ENCODE measurements around the gene ZBED6.
"Not testable (repeated sequence)": the region's sequence is repeated elsewhere in the genome, so short reads cannot be mapped to it uniquely, and the experiment has no call there.

The ZBED6 gene

DNA sequence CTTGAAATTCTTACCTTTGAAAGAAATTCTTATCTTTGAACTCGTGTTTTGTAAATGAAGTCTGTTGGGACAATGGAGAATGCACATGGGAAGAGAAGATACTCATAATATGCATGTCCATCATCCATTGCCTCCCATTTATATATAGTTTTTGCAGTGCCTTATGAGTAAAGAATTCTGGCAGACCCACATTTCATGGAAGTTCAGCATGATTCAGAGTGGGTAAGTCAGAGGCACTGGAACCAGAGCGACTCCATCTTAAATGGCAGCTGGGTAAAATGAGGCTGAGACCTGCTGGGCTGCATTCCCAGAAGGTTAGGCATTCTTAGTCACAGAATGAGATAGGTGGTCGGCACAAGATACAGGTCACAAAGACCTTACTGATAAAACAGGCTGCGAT, 16.6 kb upstream of the ZBED6 start:
- H3K4me3 ChIP-seq (ENCODE audit: control insufficient read depth, low read depth, low read length): no peak overlapping the region
- no peak for DNase-seq (ENCODE audit: low read depth)
- TF ChIP-seq, protein P1, sequence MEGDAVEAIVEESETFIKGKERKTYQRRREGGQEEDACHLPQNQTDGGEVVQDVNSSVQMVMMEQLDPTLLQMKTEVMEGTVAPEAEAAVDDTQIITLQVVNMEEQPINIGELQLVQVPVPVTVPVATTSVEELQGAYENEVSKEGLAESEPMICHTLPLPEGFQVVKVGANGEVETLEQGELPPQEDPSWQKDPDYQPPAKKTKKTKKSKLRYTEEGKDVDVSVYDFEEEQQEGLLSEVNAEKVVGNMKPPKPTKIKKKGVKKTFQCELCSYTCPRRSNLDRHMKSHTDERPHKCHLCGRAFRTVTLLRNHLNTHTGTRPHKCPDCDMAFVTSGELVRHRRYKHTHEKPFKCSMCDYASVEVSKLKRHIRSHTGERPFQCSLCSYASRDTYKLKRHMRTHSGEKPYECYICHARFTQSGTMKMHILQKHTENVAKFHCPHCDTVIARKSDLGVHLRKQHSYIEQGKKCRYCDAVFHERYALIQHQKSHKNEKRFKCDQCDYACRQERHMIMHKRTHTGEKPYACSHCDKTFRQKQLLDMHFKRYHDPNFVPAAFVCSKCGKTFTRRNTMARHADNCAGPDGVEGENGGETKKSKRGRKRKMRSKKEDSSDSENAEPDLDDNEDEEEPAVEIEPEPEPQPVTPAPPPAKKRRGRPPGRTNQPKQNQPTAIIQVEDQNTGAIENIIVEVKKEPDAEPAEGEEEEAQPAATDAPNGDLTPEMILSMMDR (IDR thresholded peaks at IDR 0.05; ENCODE audit: control insufficient read depth, insufficient read depth, low read depth, low read length, missing control alignments): no peak

DNA sequence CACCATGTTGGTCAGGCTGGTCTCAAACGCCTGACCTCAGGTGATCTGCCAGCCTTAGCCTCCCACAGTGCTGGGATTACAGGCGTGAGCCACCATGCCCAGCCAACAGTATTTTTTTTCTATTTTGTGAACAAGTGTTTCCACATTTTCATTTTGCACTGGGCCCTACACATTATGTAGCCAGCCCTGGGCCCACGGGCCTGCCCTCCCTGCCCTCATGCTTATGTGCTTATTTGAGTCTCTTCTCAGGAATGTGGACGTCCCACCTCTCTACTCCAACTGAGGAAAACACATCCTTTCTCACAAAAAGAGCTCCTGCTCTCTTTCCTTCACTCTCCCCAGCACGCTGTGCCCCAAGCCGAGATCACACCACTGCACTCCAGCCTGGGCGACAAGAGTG, 13.5 kb upstream of the ZBED6 start:
- H3K4me3 ChIP-seq (ENCODE audit: control insufficient read depth, low read depth, low read length): no peak overlapping the region
- no peak for DNase-seq (ENCODE audit: low read depth)
- TF ChIP-seq, protein P1 (IDR thresholded peaks at IDR 0.05; ENCODE audit: control insufficient read depth, insufficient read depth, low read depth, low read length, missing control alignments): no peak

DNA sequence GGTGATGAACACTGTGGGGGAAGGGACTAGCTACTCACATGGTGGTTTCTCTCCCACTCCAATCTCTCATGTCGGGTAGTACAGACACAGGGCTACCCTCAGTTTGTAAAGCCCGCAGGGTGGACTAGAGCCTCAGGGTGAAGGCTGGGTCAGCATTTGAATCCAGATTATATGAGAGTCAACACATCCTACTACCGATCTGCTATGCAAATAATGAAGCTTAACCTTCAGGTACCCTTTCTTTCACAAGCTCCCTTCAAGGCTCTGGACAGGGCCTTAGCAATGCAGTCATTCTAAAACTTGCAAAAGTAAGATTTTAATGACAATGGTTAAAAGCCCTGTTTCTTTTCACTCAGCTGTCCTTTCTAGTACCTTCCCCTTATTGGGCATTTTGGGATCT, 5.5 kb upstream of the ZBED6 start:
- no peak overlapping the region for H3K4me3 ChIP-seq (ENCODE audit: control insufficient read depth, low read depth, low read length)
- TF ChIP-seq, protein P1 (IDR thresholded peaks at IDR 0.05; ENCODE audit: control insufficient read depth, insufficient read depth, low read depth, low read length, missing control alignments): no peak
- no peak for DNase-seq (ENCODE audit: low read depth)

DNA sequence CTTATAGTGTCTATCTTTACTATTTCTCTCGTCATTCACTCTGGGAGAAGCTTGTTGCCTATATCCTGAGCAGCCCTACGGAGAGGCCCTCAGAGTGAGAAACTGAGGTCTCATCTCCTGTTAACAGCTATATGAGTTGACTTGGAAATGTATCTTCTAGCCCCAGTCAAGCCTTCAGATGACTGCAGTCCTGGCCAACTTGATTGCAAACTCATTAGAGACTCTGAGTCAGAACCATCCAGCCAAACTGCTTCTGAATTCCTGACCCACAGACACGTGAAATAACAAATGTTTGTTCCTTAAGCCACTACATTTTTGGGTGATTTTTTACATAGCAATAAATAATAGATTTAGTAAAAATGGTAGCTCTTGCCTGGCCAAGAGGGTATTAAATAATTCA, 3.9 kb upstream of the ZBED6 start:
- no peak overlapping the region for H3K4me3 ChIP-seq (ENCODE audit: control insufficient read depth, low read depth, low read length)
- TF ChIP-seq, protein P1 (IDR thresholded peaks at IDR 0.05; ENCODE audit: control insufficient read depth, insufficient read depth, low read depth, low read length, missing control alignments): no peak

DNA sequence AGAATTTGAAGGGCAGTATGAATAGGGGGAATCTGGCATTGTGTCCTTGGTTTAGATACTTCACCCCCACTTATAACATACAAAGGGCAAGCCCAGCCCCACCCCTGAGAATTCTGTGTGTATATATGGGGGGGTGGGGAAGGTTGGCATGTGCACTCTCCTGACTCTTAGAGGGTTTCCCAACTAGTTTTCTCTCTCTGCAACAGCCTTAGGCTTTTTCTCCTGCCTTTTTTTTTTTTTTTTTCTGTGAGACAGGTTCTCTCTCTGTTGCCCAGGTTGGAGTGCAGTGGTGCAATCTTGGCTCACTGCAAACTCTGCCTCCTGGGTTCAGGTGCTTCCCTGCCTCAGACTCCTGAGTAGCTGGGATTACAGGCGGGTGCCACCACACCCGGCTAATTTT, 2.9 kb upstream of the ZBED6 start:
- TF ChIP-seq, protein P1 (IDR thresholded peaks at IDR 0.05; ENCODE audit: control insufficient read depth, insufficient read depth, low read depth, low read length, missing control alignments): no peak
- no peak overlapping the region for H3K4me3 ChIP-seq (ENCODE audit: control insufficient read depth, low read depth, low read length)
- no peak for DNase-seq (ENCODE audit: low read depth)

More for the DNA sequence above, 3.9 kb upstream of the ZBED6 start:
- no peak for DNase-seq (ENCODE audit: low read depth)

DNA sequence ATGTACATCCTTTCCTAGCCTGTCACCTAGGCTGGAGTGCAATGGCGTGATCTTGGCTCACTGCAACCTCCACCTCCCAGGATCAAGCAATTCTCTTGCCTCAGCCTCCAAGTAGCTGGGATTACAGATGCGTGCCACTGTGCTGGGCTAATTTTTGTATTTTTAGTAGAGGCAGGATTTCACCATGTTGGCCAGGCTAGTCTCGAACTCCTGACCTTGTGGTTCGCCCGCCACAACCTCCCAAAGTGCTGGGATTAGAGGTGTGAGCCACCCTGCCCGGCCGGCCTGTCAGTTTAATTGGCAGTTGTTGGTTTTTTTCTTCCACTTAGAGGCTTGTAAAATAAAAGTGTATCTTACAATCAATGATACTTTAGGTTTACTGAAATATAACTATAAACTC, 1.9 kb upstream of the ZBED6 start:
- not testable (repeated sequence) for DNase-seq (ENCODE audit: low read depth); H3K4me3 ChIP-seq (ENCODE audit: control insufficient read depth, low read depth, low read length)

DNA sequence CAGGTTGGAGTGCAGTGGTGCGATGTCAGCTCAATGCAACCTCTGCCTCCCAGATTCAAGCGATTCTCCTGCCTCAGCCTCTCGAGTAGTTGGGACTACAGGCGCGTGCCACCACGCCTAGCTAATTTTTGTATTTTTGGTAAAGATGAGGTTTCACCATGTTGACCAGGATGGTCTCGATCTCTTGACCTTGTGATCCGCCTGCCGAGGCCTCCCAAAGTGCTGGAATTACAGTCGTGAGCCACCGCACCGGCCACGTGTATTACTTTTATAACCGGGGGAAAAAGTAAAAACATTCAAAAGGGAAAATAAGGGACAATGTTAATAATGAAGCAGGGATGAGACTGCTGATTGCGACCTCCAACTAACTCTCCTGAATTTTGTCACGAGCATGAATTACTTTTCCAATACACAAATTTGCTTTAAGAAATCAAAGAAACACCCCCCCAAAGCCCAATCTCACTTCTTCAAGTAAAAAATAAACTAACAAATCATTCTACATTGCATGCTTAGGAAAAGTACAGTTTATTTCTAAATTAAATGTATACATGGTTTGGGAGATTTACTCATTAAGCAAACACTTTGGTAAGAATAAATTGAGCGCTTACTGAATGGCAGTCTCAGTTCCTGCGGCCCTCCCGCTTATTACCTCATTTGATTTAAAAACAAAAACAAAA, 521 bp upstream of the ZBED6 start:
- TF ChIP-seq, protein P1 (IDR thresholded peaks at IDR 0.05; ENCODE audit: control insufficient read depth, insufficient read depth, low read depth, low read length, missing control alignments): no peak
- H3K4me3 ChIP-seq (ENCODE audit: control insufficient read depth, low read depth, low read length): peak overlapping the region; percentile 74
- DNase-seq (ENCODE audit: low read depth): no peak

Data from AG09309 (cell line).